ENCODE results near the gene PRDM16.

The PRDM16 gene

GRCh38 chr1:3115275-3116149, 46.5 kb downstream of the PRDM16 start:
- H3K4me3 ChIP-seq (ENCODE audit: low read depth, low read length), result no peak overlapping the region
- no peak for DNase-seq (ENCODE audit: low read depth)

GRCh38 chr1:3116150-3116510, 47.1 kb downstream of the PRDM16 start:
- no peak for DNase-seq (ENCODE audit: low read depth)
- H3K4me3 ChIP-seq (ENCODE audit: low read depth, low read length), result no peak overlapping the region

GRCh38 chr1:3116560-3116959, 47.6 kb downstream of the PRDM16 start:
- H3K4me3 ChIP-seq (ENCODE audit: low read depth, low read length), result no peak overlapping the region
- DNase-seq (ENCODE audit: low read depth), result no peak

GRCh38 chr1:3117879-3118278, 48.9 kb downstream of the PRDM16 start:
- DNase-seq (ENCODE audit: low read depth), result no peak
- no peak overlapping the region for H3K4me3 ChIP-seq (ENCODE audit: low read depth, low read length)

GRCh38 chr1:3119061-3119460, 50.1 kb downstream of the PRDM16 start:
- no peak overlapping the region for H3K4me3 ChIP-seq (ENCODE audit: low read depth, low read length)
- DNase-seq (ENCODE audit: low read depth), result no peak

- no peak for DNase-seq (ENCODE audit: low read depth)
- no peak overlapping the region for H3K4me3 ChIP-seq (ENCODE audit: low read depth, low read length)
These were observed 50.7 kb downstream of the PRDM16 start for GRCh38 chr1:3119725-3120124.

GRCh38 chr1:3120140-3120539, 51.1 kb downstream of the PRDM16 start:
- no peak for DNase-seq (ENCODE audit: low read depth)
- no peak overlapping the region for H3K4me3 ChIP-seq (ENCODE audit: low read depth, low read length)

- no peak overlapping the region for H3K4me3 ChIP-seq (ENCODE audit: low read depth, low read length)
- DNase-seq (ENCODE audit: low read depth), result no peak
These were observed 52.0 kb downstream of the PRDM16 start for GRCh38 chr1:3120994-3121393.

- H3K4me3 ChIP-seq (ENCODE audit: low read depth, low read length), result no peak overlapping the region
- no peak for DNase-seq (ENCODE audit: low read depth)
These were observed 52.6 kb downstream of the PRDM16 start for GRCh38 chr1:3121401-3122210.

GRCh38 chr1:3122311-3122710, 53.3 kb downstream of the PRDM16 start:
- DNase-seq (ENCODE audit: low read depth), result no peak
- no peak overlapping the region for H3K4me3 ChIP-seq (ENCODE audit: low read depth, low read length)

- no peak overlapping the region for H3K4me3 ChIP-seq (ENCODE audit: low read depth, low read length)
- no peak for DNase-seq (ENCODE audit: low read depth)
These were observed 55.2 kb downstream of the PRDM16 start for GRCh38 chr1:3124246-3124645.

- no peak for DNase-seq (ENCODE audit: low read depth)
- no peak overlapping the region for H3K4me3 ChIP-seq (ENCODE audit: low read depth, low read length)
These were observed 56.1 kb downstream of the PRDM16 start for GRCh38 chr1:3125078-3125477.

GRCh38 chr1:3125546-3126368, 56.8 kb downstream of the PRDM16 start:
- no peak overlapping the region for H3K4me3 ChIP-seq (ENCODE audit: low read depth, low read length)
- no peak for DNase-seq (ENCODE audit: low read depth)

GRCh38 chr1:3126756-3127678, 58.0 kb downstream of the PRDM16 start:
- H3K4me3 ChIP-seq (ENCODE audit: low read depth, low read length), result no peak overlapping the region
- no peak for DNase-seq (ENCODE audit: low read depth)

- H3K4me3 ChIP-seq (ENCODE audit: low read depth, low read length), result no peak overlapping the region
- DNase-seq (ENCODE audit: low read depth), result no peak
These were observed 58.7 kb downstream of the PRDM16 start for GRCh38 chr1:3127738-3128137.

- DNase-seq (ENCODE audit: low read depth), result no peak
- H3K4me3 ChIP-seq (ENCODE audit: low read depth, low read length), result no peak overlapping the region
These were observed 59.6 kb downstream of the PRDM16 start for GRCh38 chr1:3128431-3129132.

GRCh38 chr1:3129133-3129490, 60.1 kb downstream of the PRDM16 start:
- DNase-seq (ENCODE audit: low read depth), result no peak
- no peak overlapping the region for H3K4me3 ChIP-seq (ENCODE audit: low read depth, low read length)

GRCh38 chr1:3130268-3130667, 61.3 kb downstream of the PRDM16 start:
- no peak for DNase-seq (ENCODE audit: low read depth)
- H3K4me3 ChIP-seq (ENCODE audit: low read depth, low read length), result no peak overlapping the region
